Measurements from ENCODE around the gene CAMK1D.

CAMK1D gene

DNA sequence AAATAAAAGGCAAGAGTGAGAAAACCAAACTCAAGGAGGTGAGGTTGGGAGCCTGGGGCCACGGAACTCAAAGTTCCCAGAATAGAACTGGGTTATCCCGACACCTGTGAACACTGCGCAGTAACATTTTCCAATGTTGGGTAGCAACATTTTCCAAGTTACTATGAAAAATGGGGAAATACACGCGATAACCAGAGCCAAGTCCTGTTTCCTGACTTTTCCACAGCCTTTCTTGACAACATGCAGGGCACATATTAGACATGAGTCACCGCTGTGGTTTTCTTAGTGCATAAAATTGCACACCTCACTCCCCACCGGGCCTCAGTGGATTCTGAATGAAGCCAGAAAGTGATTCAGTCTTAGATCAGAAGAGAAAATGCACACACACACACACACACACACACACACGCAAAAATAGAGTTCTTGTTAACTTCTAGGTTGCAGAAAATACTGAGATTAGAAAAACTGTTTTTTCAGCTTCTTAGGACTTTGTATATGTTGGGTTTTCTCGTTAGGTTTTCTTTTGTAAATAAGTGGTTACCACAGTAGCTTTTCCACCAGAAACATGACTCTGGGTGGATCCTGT lies 70.0 kb downstream of the CAMK1D start:
- Histone ChIP-seq H3K27ac (no peak overlapping the region), H3K4me2 (no peak overlapping the region), H3K36me3 (ENCODE audit: insufficient read depth) (no peaks in the 10 kb centered on the region), H3K4me1 (ENCODE audit: low read depth, poor library complexity, severe bottlenecking) (peaks cover 7% of the 10 kb centered on the region), H3K4me3 (IDR thresholded peaks at IDR 0.05; ENCODE audit: insufficient read depth, low read depth, low read length) (no peak overlapping the region), H4K20me1 (ENCODE audit: insufficient read depth) (no peaks in the 10 kb centered on the region), H3K79me2 (ENCODE audit: insufficient read depth, low read depth) (peaks cover 12% of the 10 kb centered on the region; the same call in 1 of the 2 replicates), H3K27me3 (ENCODE audit: insufficient read depth, low read depth) (no peaks in the 10 kb centered on the region), H2AFZ (ENCODE audit: low read depth) (no peak overlapping the region), H3K9ac (no peak overlapping the region)
- TF ChIP-seq, protein P1, sequence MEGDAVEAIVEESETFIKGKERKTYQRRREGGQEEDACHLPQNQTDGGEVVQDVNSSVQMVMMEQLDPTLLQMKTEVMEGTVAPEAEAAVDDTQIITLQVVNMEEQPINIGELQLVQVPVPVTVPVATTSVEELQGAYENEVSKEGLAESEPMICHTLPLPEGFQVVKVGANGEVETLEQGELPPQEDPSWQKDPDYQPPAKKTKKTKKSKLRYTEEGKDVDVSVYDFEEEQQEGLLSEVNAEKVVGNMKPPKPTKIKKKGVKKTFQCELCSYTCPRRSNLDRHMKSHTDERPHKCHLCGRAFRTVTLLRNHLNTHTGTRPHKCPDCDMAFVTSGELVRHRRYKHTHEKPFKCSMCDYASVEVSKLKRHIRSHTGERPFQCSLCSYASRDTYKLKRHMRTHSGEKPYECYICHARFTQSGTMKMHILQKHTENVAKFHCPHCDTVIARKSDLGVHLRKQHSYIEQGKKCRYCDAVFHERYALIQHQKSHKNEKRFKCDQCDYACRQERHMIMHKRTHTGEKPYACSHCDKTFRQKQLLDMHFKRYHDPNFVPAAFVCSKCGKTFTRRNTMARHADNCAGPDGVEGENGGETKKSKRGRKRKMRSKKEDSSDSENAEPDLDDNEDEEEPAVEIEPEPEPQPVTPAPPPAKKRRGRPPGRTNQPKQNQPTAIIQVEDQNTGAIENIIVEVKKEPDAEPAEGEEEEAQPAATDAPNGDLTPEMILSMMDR (conservative IDR thresholded peaks at IDR 0.05; ENCODE audit: low read depth, low read length), result no peak

DNA sequence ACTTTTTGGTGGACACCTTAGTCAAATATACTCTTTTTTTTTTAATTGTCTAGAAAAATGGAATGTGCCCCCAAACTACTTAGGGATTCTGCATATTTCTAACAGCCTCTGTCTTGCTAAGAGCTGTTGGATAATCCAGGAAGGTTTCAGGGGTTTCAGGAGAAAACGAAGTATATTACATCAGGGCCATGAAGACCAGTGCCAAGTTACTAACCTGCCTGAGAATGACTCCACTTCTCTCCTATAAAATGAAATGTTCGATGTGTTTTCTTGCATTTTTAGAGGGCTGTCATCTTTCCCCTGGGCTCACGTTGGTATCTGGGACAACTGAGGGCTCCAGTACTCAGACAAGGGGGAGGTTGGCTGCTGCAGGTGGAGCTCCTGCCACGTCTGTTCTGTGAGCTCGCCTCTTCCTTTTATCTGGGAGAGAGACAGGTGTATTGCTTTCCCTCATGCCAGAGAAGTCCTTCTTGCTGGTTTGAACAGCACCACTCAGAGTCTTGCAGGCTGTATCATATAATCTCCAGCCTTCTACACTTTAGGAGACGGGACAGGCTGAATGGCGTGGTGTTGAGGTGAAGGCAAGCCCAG lies 71.3 kb downstream of the CAMK1D start:
- H3K27ac ChIP-seq, result no peak overlapping the region
- H3K4me2 ChIP-seq, result no peak overlapping the region
- H3K9ac ChIP-seq, result no peak overlapping the region
- H3K27me3 ChIP-seq (ENCODE audit: insufficient read depth, low read depth), result no peaks in the 10 kb centered on the region
- peaks cover 9% of the 10 kb centered on the region; the same call in 1 of the 2 replicates for H3K79me2 ChIP-seq (ENCODE audit: insufficient read depth, low read depth)
- no peaks in the 10 kb centered on the region for H3K36me3 ChIP-seq (ENCODE audit: insufficient read depth)
- no peak overlapping the region for H3K4me3 ChIP-seq (IDR thresholded peaks at IDR 0.05; ENCODE audit: insufficient read depth, low read depth, low read length)
- TF ChIP-seq, protein P1 (conservative IDR thresholded peaks at IDR 0.05; ENCODE audit: low read depth, low read length), result no peak
- H2AFZ ChIP-seq (ENCODE audit: low read depth), result no peak overlapping the region
- H4K20me1 ChIP-seq (ENCODE audit: insufficient read depth), result no peaks in the 10 kb centered on the region
- H3K4me1 ChIP-seq (ENCODE audit: low read depth, poor library complexity, severe bottlenecking), result peaks cover 7% of the 10 kb centered on the region

DNA sequence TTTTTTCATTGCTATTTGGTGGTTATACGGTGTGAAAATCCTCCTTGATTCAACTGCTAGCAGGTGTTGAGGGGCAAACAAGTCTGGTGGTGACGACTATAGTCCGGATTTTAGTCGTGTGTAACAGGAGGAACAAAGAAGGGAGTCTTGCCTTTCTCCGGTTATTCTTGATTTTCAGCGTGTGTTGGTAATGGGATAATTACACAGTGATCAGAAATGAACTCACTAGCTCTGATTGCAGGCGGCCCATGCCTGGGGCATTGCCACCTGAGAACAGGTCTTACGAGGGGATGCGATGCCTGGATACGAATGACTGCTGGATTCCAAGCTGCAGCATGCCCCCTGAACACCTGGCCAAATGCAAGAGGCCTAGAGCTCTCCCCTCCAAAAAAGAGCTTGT lies 72.8 kb downstream of the CAMK1D start:
- TF ChIP-seq, protein P1 (conservative IDR thresholded peaks at IDR 0.05; ENCODE audit: low read depth, low read length), result no peak
- Histone ChIP-seq H3K9ac (no peak overlapping the region), H3K27ac (no peak overlapping the region), H2AFZ (ENCODE audit: low read depth) (no peak overlapping the region), H3K4me1 (ENCODE audit: low read depth, poor library complexity, severe bottlenecking) (peaks cover 7% of the 10 kb centered on the region), H3K36me3 (ENCODE audit: insufficient read depth) (no peaks in the 10 kb centered on the region), H4K20me1 (ENCODE audit: insufficient read depth) (no peaks in the 10 kb centered on the region), H3K4me3 (IDR thresholded peaks at IDR 0.05; ENCODE audit: insufficient read depth, low read depth, low read length) (no peak overlapping the region), H3K4me2 (no peak overlapping the region), H3K27me3 (ENCODE audit: insufficient read depth, low read depth) (no peaks in the 10 kb centered on the region), H3K79me2 (ENCODE audit: insufficient read depth, low read depth) (peaks cover 5% of the 10 kb centered on the region; the same call in 1 of the 2 replicates)

DNA sequence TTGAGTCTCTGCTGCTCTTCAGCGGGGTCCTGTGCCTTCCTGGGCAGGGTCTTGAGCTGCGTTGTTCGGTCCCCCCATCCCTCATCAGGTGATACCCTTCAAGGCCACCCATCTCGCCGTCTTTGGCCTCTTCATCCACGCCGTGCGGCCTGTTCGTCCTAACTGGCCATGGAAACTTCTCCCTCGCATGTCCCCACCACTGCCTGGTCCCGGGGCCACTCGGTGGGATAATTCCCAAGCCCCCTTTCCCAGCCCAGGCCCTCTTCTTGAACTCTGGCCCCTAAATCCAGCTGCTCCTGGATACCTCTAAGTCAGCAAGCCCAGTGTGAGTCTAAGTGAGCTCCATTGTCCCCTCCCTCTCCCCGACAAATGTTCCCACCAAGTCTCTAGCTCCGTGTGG lies 74.5 kb downstream of the CAMK1D start:
- no peaks in the 10 kb centered on the region for H4K20me1 ChIP-seq (ENCODE audit: insufficient read depth)
- TF ChIP-seq, protein P1 (conservative IDR thresholded peaks at IDR 0.05; ENCODE audit: low read depth, low read length), result no peak
- peaks cover 7% of the 10 kb centered on the region for H3K4me1 ChIP-seq (ENCODE audit: low read depth, poor library complexity, severe bottlenecking)
- H3K79me2 ChIP-seq (ENCODE audit: insufficient read depth, low read depth), result peaks cover 5% of the 10 kb centered on the region; the same call in 1 of the 2 replicates
- no peaks in the 10 kb centered on the region for H3K27me3 ChIP-seq (ENCODE audit: insufficient read depth, low read depth)
- no peak overlapping the region for H3K4me3 ChIP-seq (IDR thresholded peaks at IDR 0.05; ENCODE audit: insufficient read depth, low read depth, low read length)
- H3K27ac ChIP-seq, result no peak overlapping the region
- H3K36me3 ChIP-seq (ENCODE audit: insufficient read depth), result no peaks in the 10 kb centered on the region
- H3K4me2 ChIP-seq, result no peak overlapping the region
- no peak overlapping the region for H2AFZ ChIP-seq (ENCODE audit: low read depth)
- no peak overlapping the region for H3K9ac ChIP-seq
